IMR-90 (cell line): ENCODE results near the gene ACER1. TPM values are rescaled to one million over a fixed set of nuclear protein-coding genes. Genes with fewer than 3 reads are reported as not detected.

Source experiments
- ATAC-seq: fragments of 200-7000 bp; cut with Tn5 transposase; 2 replicates; pipeline ENCODE4 v1.9.1; 2020; ENCODE audit warnings: low read depth, mild to moderate bottlenecking, moderate library complexity
- BruUV-seq: library from RNA; stranded (reverse); fragments of 400-500 nt; replicated peaks from 2 replicates; lab custom pipeline; 2021; lab: Mats Ljungman, UMichigan
- CTCF ChIA-PET: fragments of 300-600 bp; formaldehyde crosslinking; extraction: SDS; loops from one replicate; lab custom pipeline; 2021; ENCODE audit warnings: antibody characterized with exemption; lab: Yijun Ruan, JAX
- POLR2A ChIA-PET: fragments of 300-600 bp; sonication (Branson Sonifier 250); formaldehyde crosslinking; loops from one replicate; lab custom pipeline; 2022; ENCODE audit warnings: antibody characterized with exemption; ENCODE audit not compliant: unreplicated experiment; lab: Charles Lee
- DNase-seq: peaks from one replicate; pipeline ENCODE4 v3.0.0; 2013
- H2AFZ ChIP-seq: replicated peaks from 2 replicates; pipeline ENCODE3; 2013; ENCODE audit warnings: low read length, mild to moderate bottlenecking; ENCODE audit not compliant: poor library complexity
- H2AK5ac ChIP-seq: 2 replicates; pipeline ENCODE4 v1.6.1; 2013; ENCODE audit warnings: low read depth, low read length, inconsistent platforms
- H2AK9ac ChIP-seq: replicated peaks from 2 replicates; pipeline ENCODE3; 2013; ENCODE audit warnings: mild to moderate bottlenecking, low read depth, low read length, moderate library complexity; ENCODE audit not compliant: poor library complexity
- H2BK120ac ChIP-seq: 2 replicates; pipeline ENCODE4 v1.6.1; 2013; ENCODE audit warnings: low read depth, low read length, inconsistent platforms
- H2BK15ac ChIP-seq: 3 replicates; pipeline ENCODE4 v1.6.1; 2013; ENCODE audit warnings: low read depth, low read length, inconsistent platforms
- H2BK20ac ChIP-seq: 2 replicates; pipeline ENCODE4 v1.6.1; 2013; ENCODE audit warnings: low read depth, mild to moderate bottlenecking, inconsistent platforms, low read length, moderate library complexity
- H2BK5ac ChIP-seq: 2 replicates; pipeline ENCODE4 v1.6.1; 2013; ENCODE audit warnings: mild to moderate bottlenecking, low read depth, low read length, inconsistent platforms; ENCODE audit not compliant: poor library complexity, severe bottlenecking
- H3K14ac ChIP-seq: replicated peaks from 2 replicates; pipeline ENCODE4 v1.6.1; 2013; ENCODE audit warnings: low read depth, low read length, inconsistent platforms
- H3K18ac ChIP-seq: 2 replicates; pipeline ENCODE4 v1.6.1; 2013; ENCODE audit warnings: low read depth, low read length, control low read depth
- H3K23ac ChIP-seq: 2 replicates; pipeline ENCODE4 v1.6.1; 2013; ENCODE audit warnings: low read depth, low read length, inconsistent platforms
- H3K27ac ChIP-seq: 2 replicates; pipeline ENCODE4 v1.5.1; 2013; ENCODE audit warnings: mild to moderate bottlenecking, control low read depth, low read length; ENCODE audit not compliant: insufficient read depth
- H3K27me3 ChIP-seq: 2 replicates; pipeline ENCODE4 v1.6.1; 2013; ENCODE audit warnings: low read length; ENCODE audit not compliant: control insufficient read depth, insufficient read depth
- H3K36me3 ChIP-seq: 2 replicates; pipeline ENCODE4 v1.6.1; 2013; ENCODE audit warnings: low read length, mixed read lengths; ENCODE audit not compliant: control insufficient read depth, insufficient read depth
- H3K4ac ChIP-seq: 2 replicates; pipeline ENCODE4 v1.6.1; 2013; ENCODE audit warnings: low read depth, low read length, inconsistent platforms
- H3K4me1 ChIP-seq: 2 replicates; pipeline ENCODE4 v1.6.1; 2013; ENCODE audit warnings: low read length, mixed read lengths; ENCODE audit not compliant: control insufficient read depth, insufficient read depth
- H3K4me2 ChIP-seq: 2 replicates; pipeline ENCODE4 v1.6.1; 2013; ENCODE audit warnings: low read depth, mild to moderate bottlenecking, control low read depth, low read length, moderate library complexity
- H3K4me3 ChIP-seq: 2 replicates; pipeline ENCODE4 v1.5.1; 2013; ENCODE audit warnings: low read depth, mild to moderate bottlenecking, control low read depth, low read length, moderate library complexity; ENCODE audit not compliant: insufficient read depth
- H3K56ac ChIP-seq: 2 replicates; pipeline ENCODE4 v1.6.1; 2013; ENCODE audit warnings: low read length, inconsistent platforms; ENCODE audit not compliant: insufficient read depth; ENCODE audit errors: extremely low read depth
- H3K79me1 ChIP-seq, 2 experiments: 2 replicates each; pipeline ENCODE4 v1.6.1; 2013; ENCODE audit warnings: low read length in 2 of 2, inconsistent platforms in 1 of 2, low read depth in 1 of 2
- H3K9ac ChIP-seq: 2 replicates; pipeline ENCODE4 v1.6.1; 2013; ENCODE audit warnings: low read depth, low read length, control low read depth
- H3K9me1 ChIP-seq: 2 replicates; pipeline ENCODE4 v1.6.1; 2013; ENCODE audit warnings: low read length, inconsistent platforms; ENCODE audit not compliant: insufficient read depth
- H3K9me3 ChIP-seq: 2 replicates; pipeline ENCODE4 v1.6.1; 2013; ENCODE audit warnings: low read length; ENCODE audit not compliant: control insufficient read depth, insufficient read depth
- H4K20me1 ChIP-seq: 2 replicates; pipeline ENCODE4 v1.6.1; 2013; ENCODE audit warnings: low read length, inconsistent platforms; ENCODE audit not compliant: insufficient read depth
- H4K5ac ChIP-seq: 2 replicates; pipeline ENCODE4 v1.6.1; 2013; ENCODE audit warnings: mild to moderate bottlenecking, low read depth, low read length, control low read depth
- H4K8ac ChIP-seq, 2 experiments: 2 replicates each; pipeline ENCODE4 v1.6.1; 2013; ENCODE audit warnings: low read depth in 2 of 2, low read length in 2 of 2, control low read depth in 1 of 2, inconsistent platforms in 1 of 2
- H4K91ac ChIP-seq: 2 replicates; pipeline ENCODE4 v1.6.1; 2013; ENCODE audit warnings: low read depth, low read length, inconsistent platforms; ENCODE audit not compliant: insufficient read depth
- BHLHE40 ChIP-seq: fragments of 150-350 bp; IDR thresholded peaks from 2 replicates; pipeline ENCODE4 v1.6.1; 2016; ENCODE audit warnings: mild to moderate bottlenecking, low read depth, low read length
- CEBPB ChIP-seq: IDR thresholded peaks from 2 replicates; pipeline ENCODE4 v1.6.1; 2012; ENCODE audit warnings: low read depth, low read length, improper control_type of control experiment
- CHD1 ChIP-seq: IDR thresholded peaks from 2 replicates; pipeline ENCODE4 v1.6.1; 2012; ENCODE audit warnings: low read depth, low read length, improper control_type of control experiment
- CTCF ChIP-seq: conservative IDR thresholded peaks from 2 replicates; pipeline ENCODE4 v1.5.1; 2012; ENCODE audit warnings: mild to moderate bottlenecking, low read depth, low read length, improper control_type of control experiment
- ELK1 ChIP-seq: fragments of 150-350 bp; IDR thresholded peaks from 2 replicates; pipeline ENCODE4 v1.6.1; 2016; ENCODE audit warnings: low read depth, mild to moderate bottlenecking, low read length, moderate library complexity, borderline replicate concordance
- FOS ChIP-seq: fragments of 150-350 bp; IDR thresholded peaks from 2 replicates; pipeline ENCODE4 v1.6.1; 2016; ENCODE audit warnings: low read depth, low read length
- MAFK ChIP-seq: IDR thresholded peaks from 2 replicates; pipeline ENCODE4 v1.6.1; 2012; ENCODE audit warnings: low read depth, low read length, improper control_type of control experiment
- MAZ ChIP-seq: IDR thresholded peaks from 2 replicates; pipeline ENCODE4 v1.6.1; 2012; ENCODE audit warnings: low read depth, mild to moderate bottlenecking, low read length, improper control_type of control experiment, moderate library complexity, borderline replicate concordance
- MXI1 ChIP-seq: IDR thresholded peaks from 2 replicates; pipeline ENCODE4 v1.6.1; 2012; ENCODE audit warnings: low read depth, mild to moderate bottlenecking, low read length, moderate library complexity, borderline replicate concordance
- NFE2L2 ChIP-seq: fragments of 150-350 bp; IDR thresholded peaks from 2 replicates; pipeline ENCODE4 v1.6.1; 2016; ENCODE audit warnings: low read depth, mild to moderate bottlenecking, low read length
- POLR2A ChIP-seq: IDR thresholded peaks from 2 replicates; pipeline ENCODE4 v1.6.1; 2012; ENCODE audit warnings: mild to moderate bottlenecking, low read depth, low read length
- RAD21 ChIP-seq: IDR thresholded peaks from 2 replicates; pipeline ENCODE4 v1.6.1; 2012; ENCODE audit warnings: low read length, improper control_type of control experiment
- RCOR1 ChIP-seq: IDR thresholded peaks from 2 replicates; pipeline ENCODE4 v1.6.1; 2012; ENCODE audit warnings: mild to moderate bottlenecking, low read length, improper control_type of control experiment; ENCODE audit not compliant: insufficient replicate concordance
- SMC3 ChIP-seq: fragments of 150-350 bp; IDR thresholded peaks from 2 replicates; pipeline ENCODE4 v1.6.1; 2016; ENCODE audit warnings: low read depth, mild to moderate bottlenecking, antibody characterized with exemption, low read length, moderate library complexity
- WGBS, 2 experiments: methylation state at CpG; one replicate each; pipeline versions ENCODE4 v1.1.5 to v1.1.7; 2013; ENCODE audit warnings: missing lambda C conversion rate in 2 of 2; ENCODE audit not compliant: insufficient read length in 1 of 2; ENCODE audit errors: extremely low coverage in 2 of 2; 5-methylcytosine and 5-hydroxymethylcytosine counted together
- dilution Hi-C: fragments of 300-500 bp; cut with HindIII; formaldehyde crosslinking; loops from one replicate; pipeline ENCODE4 v1.14.3; 2018; ENCODE audit warnings: low sequenced_read_pairs; ENCODE audit not compliant: unreplicated experiment
- in situ Hi-C: fragments of 300-500 bp; cut with MboI; formaldehyde crosslinking; loops from 3 replicates; pipeline ENCODE4 v1.14.3; 2019; ENCODE audit warnings: low sequenced_read_pairs, inconsistent platforms, mixed read lengths
- intact Hi-C: fragments of 100-400 bp; cut with micrococcal nuclease; formaldehyde crosslinking; loops from 2 replicates; pipeline ENCODE4 v1.10.0; 2022
- polyA plus RNA-seq, 3 experiments: library from polyadenylated mRNA; depleted of rRNA; stranded (reverse); fragments of >200 nt; gene quantifications; 2 replicates each; pipeline ENCODE4 v1.2.3, GENCODE V29; 2012; ENCODE audit warnings: low replicate concordance in 1 of 3
- total RNA-seq: library from RNA; depleted of rRNA; stranded (reverse); fragments of >200 nt; gene quantifications from 2 replicates; pipeline ENCODE4 v1.2.3, GENCODE V29; 2012
- TF ChIP-seq, protein P1 (sequence below): fragments of 150-350 bp; IDR thresholded peaks from 2 replicates; pipeline ENCODE4 v1.6.1; 2017; ENCODE audit warnings: mild to moderate bottlenecking, antibody characterized with exemption, low read length, low read depth

The ACER1 gene
- total and polyA plus RNA-seq, 2 of the 4 experiments (the other 2 are of a cell fraction): not detected

- Histone ChIP-seq H3K56ac (no peak overlapping the region), H3K23ac (no peak overlapping the region), H3K27ac (no peak overlapping the region), H4K91ac (no peak overlapping the region), H3K18ac (no peak overlapping the region), H2BK120ac (no peak overlapping the region), H3K9me3 (no peaks in the 10 kb centered on the region), H2AK5ac (no peak overlapping the region), H2AK9ac (no peak overlapping the region), H3K4me2 (no peak overlapping the region), H2BK20ac (no peak overlapping the region), H3K9ac (no peak overlapping the region), H3K36me3 (peaks cover 39% of the 10 kb centered on the region), H3K4ac (0 out of 2 replicates have a peak overlapping the region, but pooled peaks have one; percentile 29), H2BK5ac (no peak overlapping the region), H2BK15ac (no peak overlapping the region), H3K9me1 (peaks cover 30% of the 10 kb centered on the region), H4K5ac (no peak overlapping the region; the same call in 1 of the 2 replicates), H3K4me1 (peaks cover 35% of the 10 kb centered on the region), H3K14ac (0 out of 2 replicates have a peak overlapping the region, but pooled peaks have one; percentile 12), H3K27me3 (no peaks in the 10 kb centered on the region), H4K20me1 (peaks cover 57% of the 10 kb centered on the region), H3K79me1 (peaks cover 31 to 91% of the 10 kb centered on the region in 2 experiments), H2AFZ (no peak overlapping the region), H4K8ac (no peak overlapping the region), H3K4me3 (no peak overlapping the region)
- POLR2A ChIA-PET: no interaction called here
- DNase-seq: peak; percentile 51
- intact Hi-C loops (no loop called here), dilution Hi-C loops (no loop called here), in situ Hi-C loops (no loop called here)
- CTCF ChIA-PET: no interaction called here
- no peak for ATAC-seq
- 96% methylated on average over 4 of the region's 17 CpGs; no CpG with 5 or more reads in 1 of the 2 experiments for WGBS, 2 experiments
- no TSS peak for BruUV-seq
- TF ChIP-seq NFE2L2 (no peak), MXI1 (no peak), BHLHE40 (no peak), CTCF (no peak), CHD1 (no peak), SMC3 (no peak), MAFK (no peak), POLR2A (no peak), CEBPB (no peak; the same call in 1 of the 2 replicates), FOS (no peak), MAZ (no peak), RAD21 (no peak), ELK1 (no peak), RCOR1 (no peak)
- TF ChIP-seq, protein P1, sequence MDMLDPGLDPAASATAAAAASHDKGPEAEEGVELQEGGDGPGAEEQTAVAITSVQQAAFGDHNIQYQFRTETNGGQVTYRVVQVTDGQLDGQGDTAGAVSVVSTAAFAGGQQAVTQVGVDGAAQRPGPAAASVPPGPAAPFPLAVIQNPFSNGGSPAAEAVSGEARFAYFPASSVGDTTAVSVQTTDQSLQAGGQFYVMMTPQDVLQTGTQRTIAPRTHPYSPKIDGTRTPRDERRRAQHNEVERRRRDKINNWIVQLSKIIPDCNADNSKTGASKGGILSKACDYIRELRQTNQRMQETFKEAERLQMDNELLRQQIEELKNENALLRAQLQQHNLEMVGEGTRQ: no peak
These were observed 65.6 kb downstream of the ACER1 start for GRCh38 chr19:6267552-6268381.
